ENCODE results near the gene PTX3.

PTX3 gene

GRCh38 chr3:157423337-157423736, 13.3 kb upstream of the PTX3 start:
- DNase-seq (ENCODE audit: low read depth, low spot score) = no peak

DNA sequence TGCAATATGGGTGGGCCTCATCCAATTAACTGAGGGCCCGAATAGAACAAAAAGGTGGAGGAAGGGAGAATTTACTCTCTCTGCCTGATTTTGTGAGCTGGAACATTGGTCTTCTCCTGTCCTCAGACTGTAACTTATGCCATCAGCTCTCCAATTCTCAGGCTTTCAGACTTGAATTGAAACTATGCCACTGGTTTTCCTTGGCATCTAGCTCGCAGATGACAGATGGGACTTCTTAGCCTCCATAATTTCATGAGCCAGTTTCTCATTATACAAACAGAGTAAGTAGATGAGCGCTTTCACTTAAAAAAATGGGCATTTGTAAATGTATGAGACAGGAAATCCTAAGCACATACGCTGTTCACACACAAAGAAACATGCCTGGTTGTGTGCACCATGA, 8.7 kb upstream of the PTX3 start:
- no peak for DNase-seq (ENCODE audit: low read depth, low spot score)

DNA sequence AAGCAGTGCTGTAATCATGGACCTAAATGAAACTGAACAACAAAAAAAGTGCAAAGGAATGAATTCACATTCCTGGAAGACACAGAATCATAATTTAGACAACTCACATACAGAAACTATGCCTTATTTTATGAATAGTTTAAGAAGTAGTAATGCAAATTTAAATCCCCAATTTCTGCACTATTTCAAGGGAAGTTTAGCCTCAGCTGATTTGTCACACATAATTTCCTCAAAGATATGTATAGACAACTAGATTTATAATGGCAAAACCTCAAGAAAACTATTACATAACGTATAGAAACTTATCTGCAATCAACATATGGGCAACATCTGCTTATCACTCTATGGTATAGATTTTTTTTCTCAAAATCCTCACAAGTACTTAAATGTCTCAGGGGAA, 7.8 kb upstream of the PTX3 start:
- no peak for DNase-seq (ENCODE audit: low read depth, low spot score)

DNA sequence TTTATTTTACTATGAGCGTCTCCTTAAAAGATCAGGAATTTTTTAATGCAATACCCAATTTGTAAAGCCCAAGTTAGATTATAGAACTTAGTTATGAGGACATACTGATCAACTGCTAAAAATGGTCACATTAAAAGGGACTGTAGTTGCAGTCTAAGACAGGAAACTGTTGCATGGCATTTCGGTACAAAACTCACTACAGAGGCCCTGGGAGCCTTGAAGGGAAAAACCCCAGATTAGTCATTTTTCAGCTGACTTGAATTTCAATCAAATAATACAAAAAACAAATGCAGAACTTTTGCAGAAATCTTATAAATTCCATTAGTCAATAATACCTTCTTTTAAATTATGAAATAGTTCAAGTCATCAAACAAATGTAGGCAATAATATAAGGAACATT, 6.9 kb upstream of the PTX3 start:
- no peak for DNase-seq (ENCODE audit: low read depth, low spot score)

GRCh38 chr3:157438194-157438730, 1.6 kb downstream of the PTX3 start:
- DNase-seq (ENCODE audit: low read depth, low spot score) = no peak

- no peak for DNase-seq (ENCODE audit: low read depth, low spot score)
Measured at GRCh38 chr3:157441102-157441624, 4.5 kb downstream of the PTX3 start.

DNA sequence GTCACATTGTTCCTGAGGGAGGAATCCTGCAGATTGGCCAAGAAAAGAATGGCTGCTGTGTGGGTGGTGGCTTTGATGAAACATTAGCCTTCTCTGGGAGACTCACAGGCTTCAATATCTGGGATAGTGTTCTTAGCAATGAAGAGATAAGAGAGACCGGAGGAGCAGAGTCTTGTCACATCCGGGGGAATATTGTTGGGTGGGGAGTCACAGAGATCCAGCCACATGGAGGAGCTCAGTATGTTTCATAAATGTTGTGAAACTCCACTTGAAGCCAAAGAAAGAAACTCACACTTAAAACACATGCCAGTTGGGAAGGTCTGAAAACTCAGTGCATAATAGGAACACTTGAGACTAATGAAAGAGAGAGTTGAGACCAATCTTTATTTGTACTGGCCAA, 6.1 kb downstream of the PTX3 start:
- DNase-seq (ENCODE audit: low read depth, low spot score) = no peak

- no peak for DNase-seq (ENCODE audit: low read depth, low spot score)
Measured at GRCh38 chr3:157443905-157444796, 7.5 kb downstream of the PTX3 start.

DNA sequence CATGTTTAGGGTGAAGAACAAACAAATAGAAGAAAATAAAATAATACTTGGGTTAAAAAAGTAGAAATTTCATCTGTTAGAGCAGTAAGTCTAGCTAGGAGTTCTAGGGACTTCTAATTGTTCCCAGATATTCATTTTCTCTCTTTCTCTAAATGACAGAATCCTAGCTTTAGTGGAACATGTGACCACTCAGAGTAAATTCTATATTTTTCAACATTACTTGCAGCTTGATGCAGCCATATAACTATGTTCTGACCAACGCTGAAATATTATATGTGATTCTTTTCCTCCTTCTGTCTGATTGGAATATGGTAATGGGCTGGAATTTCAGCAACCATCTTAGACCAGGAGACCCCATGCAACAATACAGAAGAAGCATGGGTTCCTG, 8.1 kb downstream of the PTX3 start:
- no peak for DNase-seq (ENCODE audit: low read depth, low spot score)

GRCh38 chr3:157445857-157446256, 9.2 kb downstream of the PTX3 start:
- no peak for DNase-seq (ENCODE audit: low read depth, low spot score)

DNA sequence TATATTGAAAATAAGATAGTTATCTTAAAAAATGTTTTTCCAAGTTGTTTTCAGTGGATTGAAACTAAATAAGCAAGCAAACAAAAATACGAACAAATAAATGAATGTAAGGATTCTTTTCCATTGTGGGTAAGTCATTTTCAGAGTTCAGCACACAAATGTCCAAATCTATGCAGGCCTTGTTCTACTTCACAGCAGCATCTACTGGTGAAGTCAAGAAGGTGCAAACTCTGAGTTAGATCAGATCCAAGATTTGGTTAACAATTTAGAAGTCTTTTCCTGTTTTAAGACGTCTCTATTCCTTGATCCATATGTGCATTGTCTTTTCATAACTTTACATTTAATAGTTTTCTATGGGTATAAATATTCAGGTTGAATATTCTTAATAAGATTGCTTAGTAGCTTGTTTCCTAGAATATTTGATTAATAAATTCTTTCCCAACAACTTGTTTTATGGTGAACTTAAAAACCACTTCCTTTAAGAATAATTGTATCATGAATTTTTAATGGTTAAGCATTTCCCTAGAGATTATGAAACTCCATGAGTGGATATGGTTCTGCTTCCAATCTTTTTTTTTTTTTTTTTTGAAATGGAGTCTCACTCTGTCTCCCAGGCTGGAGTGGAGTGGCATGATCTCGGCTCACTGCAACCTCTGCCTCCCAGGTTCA, 10.5 kb downstream of the PTX3 start:
- no peak for DNase-seq (ENCODE audit: low read depth, low spot score)

DNA sequence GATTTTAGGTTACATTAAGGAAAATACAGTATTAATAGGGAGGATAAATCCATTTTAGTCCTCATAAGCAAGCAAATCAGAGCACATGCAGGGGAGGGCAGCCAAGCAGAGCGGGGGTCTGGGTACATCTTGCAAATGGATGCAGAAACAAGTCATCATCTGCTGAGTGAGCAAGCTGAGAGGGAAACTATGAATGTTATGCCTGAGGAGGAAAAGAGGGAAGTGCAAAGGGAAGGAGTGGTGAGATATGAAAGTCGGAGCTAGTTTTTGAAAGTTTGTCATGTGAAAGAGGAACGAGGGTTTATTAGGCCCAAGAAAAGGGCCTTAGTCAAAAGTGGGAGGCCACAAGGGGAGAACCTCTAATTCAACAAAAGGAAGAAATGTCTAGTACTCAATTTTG, 15.4 kb downstream of the PTX3 start:
- DNase-seq (ENCODE audit: low read depth, low spot score) = no peak

- DNase-seq (ENCODE audit: low read depth, low spot score) = no peak
Measured at GRCh38 chr3:157453824-157454223, 17.2 kb downstream of the PTX3 start.

DNA sequence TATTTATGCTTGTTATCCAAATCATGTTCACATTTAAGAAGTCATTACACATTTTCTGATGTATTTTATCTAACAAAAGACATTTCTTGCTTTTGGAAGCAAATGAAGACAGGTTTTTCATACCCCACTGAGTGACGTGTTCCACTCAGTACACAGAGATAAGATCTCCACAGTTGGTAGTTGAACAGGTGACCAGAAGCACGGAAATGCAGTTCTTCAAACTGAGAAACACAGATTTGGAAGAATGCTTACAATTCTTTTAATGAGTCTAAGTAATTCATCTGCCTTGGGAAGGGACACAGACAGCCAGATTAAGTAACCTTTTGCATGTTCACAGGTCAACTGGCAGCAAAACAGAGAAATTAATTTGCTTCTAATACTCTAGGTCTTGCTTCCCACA, 23.1 kb downstream of the PTX3 start:
- DNase-seq (ENCODE audit: low read depth, low spot score) = no peak

GRCh38 chr3:157460253-157460652, 23.6 kb downstream of the PTX3 start:
- DNase-seq (ENCODE audit: low read depth, low spot score) = no peak

DNA sequence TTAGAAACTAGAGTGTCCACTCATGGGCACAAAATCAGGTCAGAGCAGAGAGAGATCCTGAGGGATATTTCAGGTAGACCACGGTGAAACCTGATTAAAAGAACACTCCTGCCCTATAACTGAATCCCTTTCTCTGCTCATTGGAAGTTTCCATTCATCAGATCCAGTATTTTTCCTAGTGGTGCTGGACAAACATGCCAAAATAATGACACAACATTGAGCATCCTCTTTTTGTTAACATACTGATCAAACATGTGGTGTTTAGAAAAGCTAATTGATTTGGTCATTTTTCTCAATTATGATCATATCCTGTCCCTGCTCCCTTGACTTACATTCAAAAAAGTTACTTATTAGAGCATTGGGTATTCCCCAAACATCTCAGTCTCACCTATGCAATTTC, 27.2 kb downstream of the PTX3 start:
- DNase-seq (ENCODE audit: low read depth, low spot score) = no peak

DNA sequence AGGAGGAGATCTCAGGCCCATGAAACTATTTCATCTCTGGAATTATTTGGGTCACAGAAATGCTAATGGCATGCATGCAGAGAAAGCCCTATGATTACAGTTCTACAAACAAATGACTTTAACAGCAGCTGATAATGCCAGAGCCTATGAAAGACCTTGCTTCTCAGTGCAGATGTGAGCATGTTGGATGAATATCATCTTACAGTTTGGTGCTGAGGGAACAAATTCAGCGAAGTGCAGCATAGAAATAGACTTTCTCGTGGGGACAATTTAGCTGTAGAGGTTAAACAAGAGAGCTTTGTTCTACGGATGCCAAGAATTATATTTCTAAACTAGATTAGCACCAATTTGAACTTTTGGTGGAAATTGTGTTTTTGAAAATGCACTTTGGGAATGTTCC, 27.7 kb downstream of the PTX3 start:
- DNase-seq (ENCODE audit: low read depth, low spot score) = no peak

- DNase-seq (ENCODE audit: low read depth, low spot score) = no peak
Measured at GRCh38 chr3:157465741-157466140, 29.1 kb downstream of the PTX3 start.

DNA sequence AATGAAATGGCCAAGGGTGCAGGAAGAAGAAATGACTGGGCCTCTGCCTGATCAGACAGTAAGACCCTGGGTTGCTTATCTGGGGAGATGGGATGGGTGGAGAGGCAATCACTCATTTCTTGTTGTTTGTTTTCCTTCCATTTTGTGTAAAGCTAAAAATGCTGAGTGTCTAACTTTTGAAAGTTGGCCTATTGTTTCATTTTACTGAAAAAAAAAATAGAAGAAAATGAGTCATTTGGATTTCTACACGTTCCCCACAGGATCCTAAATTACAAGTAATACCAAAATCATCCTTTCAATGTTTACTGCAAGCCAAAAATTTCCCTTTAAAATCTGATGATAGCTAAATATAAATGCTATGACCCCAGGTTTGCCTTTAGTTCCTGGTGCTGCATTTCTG, 30.6 kb downstream of the PTX3 start:
- DNase-seq (ENCODE audit: low read depth, low spot score) = no peak

GRCh38 chr3:157469561-157470294, 33.1 kb downstream of the PTX3 start:
- no peak for DNase-seq (ENCODE audit: low read depth, low spot score)

- no peak for DNase-seq (ENCODE audit: low read depth, low spot score)
Measured at GRCh38 chr3:157471064-157471463, 34.4 kb downstream of the PTX3 start.

DNA sequence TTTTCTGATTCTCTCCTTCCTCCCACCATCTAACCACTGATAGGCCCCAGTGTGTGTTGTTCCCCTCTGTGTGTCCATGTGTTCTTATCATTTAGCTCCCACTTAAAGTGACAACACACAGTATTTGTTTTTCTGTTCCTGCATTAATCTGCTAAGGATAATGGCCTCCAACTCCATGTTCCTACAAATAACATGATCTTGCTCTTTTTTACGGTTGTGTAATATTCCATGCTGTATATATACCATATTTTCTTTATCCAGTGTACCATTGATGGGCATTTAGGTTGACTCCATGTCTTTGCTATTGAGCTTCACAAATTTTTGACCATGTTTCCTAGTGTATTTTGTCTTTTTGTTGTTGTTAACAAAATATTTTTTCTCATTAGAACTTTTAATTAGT, 36.0 kb downstream of the PTX3 start:
- DNase-seq (ENCODE audit: low read depth, low spot score) = no peak
